Mammary epithelial cell (primary cell): ENCODE measurements around the gene CYP4F22.

Experiments used
- EZH2 ChIP-seq: IDR thresholded peaks from 2 replicates; pipeline ENCODE4 v1.6.1; 2012; ENCODE audit warnings: low read length, inconsistent platforms, borderline replicate concordance
- TF ChIP-seq, protein P1 (sequence below), 2 donors: IDR thresholded peaks in 1 of 2; conservative IDR thresholded peaks in 1 of 2; 2 replicates each; pipeline ENCODE4 v1.5.1; 2011 to 2012; ENCODE audit warnings: inconsistent platforms in 2 of 2, low read length in 2 of 2, mild to moderate bottlenecking in 2 of 2, control low read depth in 1 of 2, low read depth in 1 of 2; ENCODE audit not compliant: insufficient read depth in 1 of 2; ENCODE audit errors: extremely low read depth in 1 of 2

DNA sequence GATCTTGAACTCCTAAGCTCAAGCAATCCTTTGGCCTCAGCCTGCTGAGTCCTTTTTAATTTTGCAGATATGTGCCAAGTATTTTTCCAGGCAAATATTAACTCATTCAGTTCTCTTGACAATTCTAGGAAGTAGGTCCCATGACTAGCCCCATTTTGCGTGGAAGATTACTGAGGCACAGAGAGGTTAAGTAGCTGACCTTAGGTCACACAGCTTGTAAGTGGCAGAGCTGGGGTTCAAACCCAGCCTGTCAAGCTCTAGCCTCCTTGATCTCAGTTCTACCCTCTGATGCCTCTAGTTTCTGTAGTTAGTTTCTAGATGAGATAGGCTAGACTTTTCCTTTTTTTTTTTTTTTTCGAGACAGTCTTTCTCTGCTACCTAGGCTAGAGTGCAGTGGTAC is 18.1 kb downstream of the CYP4F22 start:
- TF ChIP-seq, protein P1, sequence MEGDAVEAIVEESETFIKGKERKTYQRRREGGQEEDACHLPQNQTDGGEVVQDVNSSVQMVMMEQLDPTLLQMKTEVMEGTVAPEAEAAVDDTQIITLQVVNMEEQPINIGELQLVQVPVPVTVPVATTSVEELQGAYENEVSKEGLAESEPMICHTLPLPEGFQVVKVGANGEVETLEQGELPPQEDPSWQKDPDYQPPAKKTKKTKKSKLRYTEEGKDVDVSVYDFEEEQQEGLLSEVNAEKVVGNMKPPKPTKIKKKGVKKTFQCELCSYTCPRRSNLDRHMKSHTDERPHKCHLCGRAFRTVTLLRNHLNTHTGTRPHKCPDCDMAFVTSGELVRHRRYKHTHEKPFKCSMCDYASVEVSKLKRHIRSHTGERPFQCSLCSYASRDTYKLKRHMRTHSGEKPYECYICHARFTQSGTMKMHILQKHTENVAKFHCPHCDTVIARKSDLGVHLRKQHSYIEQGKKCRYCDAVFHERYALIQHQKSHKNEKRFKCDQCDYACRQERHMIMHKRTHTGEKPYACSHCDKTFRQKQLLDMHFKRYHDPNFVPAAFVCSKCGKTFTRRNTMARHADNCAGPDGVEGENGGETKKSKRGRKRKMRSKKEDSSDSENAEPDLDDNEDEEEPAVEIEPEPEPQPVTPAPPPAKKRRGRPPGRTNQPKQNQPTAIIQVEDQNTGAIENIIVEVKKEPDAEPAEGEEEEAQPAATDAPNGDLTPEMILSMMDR (conservative IDR thresholded peaks at IDR 0.05 in 1 of 2, IDR thresholded peaks at IDR 0.05 in 1 of 2; ENCODE audit: extremely low read depth in 1 of 2, insufficient read depth in 1 of 2, low read depth in 1 of 2, low read length in 2 of 2) = no peak
- TF ChIP-seq EZH2 = no peak
